ENCODE results near the gene C20orf141. TPM values are rescaled to one million over a fixed set of nuclear protein-coding genes. Genes with fewer than 3 reads are reported as not detected.
"Not testable (repeated sequence)": the region's sequence is repeated elsewhere in the genome, so short reads cannot be mapped to it uniquely, and the experiment has no call there.

C20orf141 gene
- total RNA-seq, 1 experiment from 2014 or later: not detected

- Histone ChIP-seq H3K4me1 (ENCODE audit: low read length) (peaks cover 6% of the 10 kb centered on the region), H2AFZ (ENCODE audit: low read length) (no peak overlapping the region), H3K4me2 (ENCODE audit: low read depth, low read length, poor library complexity, severe bottlenecking) (no peak overlapping the region), H3K79me2 (ENCODE audit: low read length) (no peaks in the 10 kb centered on the region), H3K27ac (ENCODE audit: low read length) (no peak overlapping the region), H4K20me1 (ENCODE audit: insufficient read depth, low read depth, low read length) (no peaks in the 10 kb centered on the region), H3K4me3 (ENCODE audit: low read length) (no peak overlapping the region), H3K36me3 (ENCODE audit: insufficient read depth, low read length) (no peaks in the 10 kb centered on the region), H3K9ac (ENCODE audit: low read length) (no peak overlapping the region), H3K9me2 (replicated peaks; ENCODE audit: insufficient read depth, low read length) (no peaks in the 10 kb centered on the region), H3K27me3 (ENCODE audit: low read length) (no peaks in the 10 kb centered on the region), H3K9me3 (ENCODE audit: low read length) (no peaks in the 10 kb centered on the region)
- DNase-seq: no peak
Observed at GRCh38 chr20:2820896-2821869, 6.4 kb downstream of the C20orf141 start.

DNA sequence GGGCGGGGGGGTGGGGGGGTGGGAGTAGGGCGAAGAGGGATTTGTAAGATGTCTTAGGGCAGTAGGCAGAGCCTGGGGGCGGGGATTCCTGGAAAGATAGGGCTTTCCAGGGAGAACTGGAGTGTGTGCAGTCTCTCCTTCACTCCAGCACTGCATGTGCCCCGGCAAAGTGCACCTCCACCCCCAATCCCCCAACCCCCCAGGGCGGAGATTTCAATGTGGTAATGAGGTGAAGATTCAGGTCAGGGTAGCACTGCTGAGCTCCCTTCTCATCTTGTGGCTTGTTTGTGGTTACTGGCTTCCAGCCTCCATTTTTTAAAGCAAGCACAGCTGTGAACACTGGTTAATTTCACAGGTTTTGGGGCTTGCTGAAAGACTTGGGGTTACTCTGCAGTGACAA lies 7.3 kb downstream of the C20orf141 start:
- no peak overlapping the region for H3K4me3 ChIP-seq (ENCODE audit: low read length)
- H3K4me2 ChIP-seq (ENCODE audit: low read depth, low read length, poor library complexity, severe bottlenecking): no peak overlapping the region
- no peak overlapping the region for H2AFZ ChIP-seq (ENCODE audit: low read length)

GRCh38 chr20:2825761-2826160 lies 11.0 kb downstream of the C20orf141 start:
- no peaks in the 10 kb centered on the region for H3K9me3 ChIP-seq (ENCODE audit: low read length)
- H4K20me1 ChIP-seq (ENCODE audit: insufficient read depth, low read depth, low read length): no peaks in the 10 kb centered on the region
- no peaks in the 10 kb centered on the region for H3K27me3 ChIP-seq (ENCODE audit: low read length)
- H3K9ac ChIP-seq (ENCODE audit: low read length): no peak overlapping the region
- peaks cover 17% of the 10 kb centered on the region for H3K4me1 ChIP-seq (ENCODE audit: low read length)
- no peak overlapping the region for H3K4me2 ChIP-seq (ENCODE audit: low read depth, low read length, poor library complexity, severe bottlenecking)
- H3K4me3 ChIP-seq (ENCODE audit: low read length): no peak overlapping the region
- no peak overlapping the region for H2AFZ ChIP-seq (ENCODE audit: low read length)
- DNase-seq: no peak
- H3K36me3 ChIP-seq (ENCODE audit: insufficient read depth, low read length): no peaks in the 10 kb centered on the region
- H3K27ac ChIP-seq (ENCODE audit: low read length): no peak overlapping the region
- H3K79me2 ChIP-seq (ENCODE audit: low read length): no peaks in the 10 kb centered on the region
- H3K9me2 ChIP-seq (replicated peaks; ENCODE audit: insufficient read depth, low read length): no peaks in the 10 kb centered on the region

More for the DNA sequence above, 7.3 kb downstream of the C20orf141 start:
- Histone ChIP-seq H3K27me3 (ENCODE audit: low read length) (no peaks in the 10 kb centered on the region), H3K9me3 (ENCODE audit: low read length) (no peaks in the 10 kb centered on the region), H3K79me2 (ENCODE audit: low read length) (no peaks in the 10 kb centered on the region), H3K9me2 (replicated peaks; ENCODE audit: insufficient read depth, low read length) (no peaks in the 10 kb centered on the region), H3K4me1 (ENCODE audit: low read length) (peaks cover 15% of the 10 kb centered on the region), H3K36me3 (ENCODE audit: insufficient read depth, low read length) (no peaks in the 10 kb centered on the region), H4K20me1 (ENCODE audit: insufficient read depth, low read depth, low read length) (no peaks in the 10 kb centered on the region), H3K9ac (ENCODE audit: low read length) (no peak overlapping the region), H3K27ac (ENCODE audit: low read length) (no peak overlapping the region)
- DNase-seq: no peak

- no peaks in the 10 kb centered on the region for H3K9me2 ChIP-seq (replicated peaks; ENCODE audit: insufficient read depth, low read length)
- H3K27me3 ChIP-seq (ENCODE audit: low read length): no peaks in the 10 kb centered on the region
- H3K27ac ChIP-seq (ENCODE audit: low read length): no peak overlapping the region
- no peak overlapping the region for H3K4me3 ChIP-seq (ENCODE audit: low read length)
- no peak overlapping the region for H3K9ac ChIP-seq (ENCODE audit: low read length)
- H3K36me3 ChIP-seq (ENCODE audit: insufficient read depth, low read length): no peaks in the 10 kb centered on the region
- no peak overlapping the region for H2AFZ ChIP-seq (ENCODE audit: low read length)
- H3K9me3 ChIP-seq (ENCODE audit: low read length): no peaks in the 10 kb centered on the region
- peak overlapping the region; percentile 51 for H3K4me2 ChIP-seq (ENCODE audit: low read depth, low read length, poor library complexity, severe bottlenecking)
- no peaks in the 10 kb centered on the region for H3K79me2 ChIP-seq (ENCODE audit: low read length)
- H3K4me1 ChIP-seq (ENCODE audit: low read length): peaks cover 17% of the 10 kb centered on the region
- no peaks in the 10 kb centered on the region for H4K20me1 ChIP-seq (ENCODE audit: insufficient read depth, low read depth, low read length)
- peak; percentile 59 for DNase-seq
Observed at GRCh38 chr20:2826655-2827054, 11.9 kb downstream of the C20orf141 start.

GRCh38 chr20:2829376-2829775 lies 14.6 kb downstream of the C20orf141 start:
- Histone ChIP-seq H4K20me1 (ENCODE audit: insufficient read depth, low read depth, low read length) (no peaks in the 10 kb centered on the region), H3K9me2 (replicated peaks; ENCODE audit: insufficient read depth, low read length) (no peaks in the 10 kb centered on the region), H3K27me3 (ENCODE audit: low read length) (no peaks in the 10 kb centered on the region), H3K79me2 (ENCODE audit: low read length) (no peaks in the 10 kb centered on the region), H3K36me3 (ENCODE audit: insufficient read depth, low read length) (no peaks in the 10 kb centered on the region), H3K27ac (ENCODE audit: low read length) (no peak overlapping the region), H3K9ac (ENCODE audit: low read length) (no peak overlapping the region), H3K4me1 (ENCODE audit: low read length) (peaks cover 21% of the 10 kb centered on the region), H3K9me3 (ENCODE audit: low read length) (no peaks in the 10 kb centered on the region), H3K4me3 (ENCODE audit: low read length) (no peak overlapping the region), H3K4me2 (ENCODE audit: low read depth, low read length, poor library complexity, severe bottlenecking) (no peak overlapping the region), H2AFZ (ENCODE audit: low read length) (no peak overlapping the region)
- DNase-seq: no peak

GRCh38 chr20:2831206-2831605 lies 16.4 kb downstream of the C20orf141 start:
- not testable (repeated sequence) for H3K9me2 ChIP-seq (replicated peaks; ENCODE audit: insufficient read depth, low read length); H3K27ac ChIP-seq (ENCODE audit: low read length)

DNA sequence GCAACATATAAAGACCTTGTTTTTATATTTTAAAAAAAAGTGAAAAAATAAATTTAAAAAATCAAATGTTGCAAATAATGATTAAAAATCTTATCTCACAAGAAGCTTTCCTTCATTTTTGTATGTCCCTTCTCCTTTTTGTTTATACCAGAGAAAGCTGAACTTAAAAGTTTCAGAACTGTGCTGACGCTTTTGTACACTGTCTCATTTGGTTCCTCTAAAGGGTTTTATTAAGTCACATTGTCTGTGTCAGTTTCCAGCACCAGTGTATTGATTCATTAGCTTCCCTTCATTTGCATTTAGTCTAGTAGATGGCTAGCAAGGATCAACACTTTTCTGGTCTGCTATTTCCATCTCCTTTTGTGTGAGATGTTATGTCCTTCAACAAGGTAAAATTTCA lies 19.0 kb downstream of the C20orf141 start:
- Histone ChIP-seq H3K79me2 (ENCODE audit: low read length) (no peaks in the 10 kb centered on the region), H2AFZ (ENCODE audit: low read length) (no peak overlapping the region), H3K4me3 (ENCODE audit: low read length) (no peak overlapping the region), H4K20me1 (ENCODE audit: insufficient read depth, low read depth, low read length) (no peaks in the 10 kb centered on the region), H3K27me3 (ENCODE audit: low read length) (no peaks in the 10 kb centered on the region), H3K4me2 (ENCODE audit: low read depth, low read length, poor library complexity, severe bottlenecking) (no peak overlapping the region), H3K4me1 (ENCODE audit: low read length) (peaks cover 21% of the 10 kb centered on the region), H3K9me2 (replicated peaks; ENCODE audit: insufficient read depth, low read length) (no peaks in the 10 kb centered on the region), H3K27ac (ENCODE audit: low read length) (no peak overlapping the region), H3K9me3 (ENCODE audit: low read length) (no peaks in the 10 kb centered on the region), H3K36me3 (ENCODE audit: insufficient read depth, low read length) (no peaks in the 10 kb centered on the region), H3K9ac (ENCODE audit: low read length) (no peak overlapping the region)
- no peak for DNase-seq

More at GRCh38 chr20:2831206-2831605, 16.4 kb downstream of the C20orf141 start:
- H3K9me3 ChIP-seq (ENCODE audit: low read length); H3K4me3 ChIP-seq (ENCODE audit: low read length); H3K36me3 ChIP-seq (ENCODE audit: insufficient read depth, low read length); H3K79me2 ChIP-seq (ENCODE audit: low read length); H3K4me2 ChIP-seq (ENCODE audit: low read depth, low read length, poor library complexity, severe bottlenecking); H4K20me1 ChIP-seq (ENCODE audit: insufficient read depth, low read depth, low read length); H3K9ac ChIP-seq (ENCODE audit: low read length); H3K27me3 ChIP-seq (ENCODE audit: low read length); H2AFZ ChIP-seq (ENCODE audit: low read length); DNase-seq: not testable (repeated sequence)
- H3K4me1 ChIP-seq (ENCODE audit: low read length): peaks cover 15% of the 10 kb centered on the region

DNA sequence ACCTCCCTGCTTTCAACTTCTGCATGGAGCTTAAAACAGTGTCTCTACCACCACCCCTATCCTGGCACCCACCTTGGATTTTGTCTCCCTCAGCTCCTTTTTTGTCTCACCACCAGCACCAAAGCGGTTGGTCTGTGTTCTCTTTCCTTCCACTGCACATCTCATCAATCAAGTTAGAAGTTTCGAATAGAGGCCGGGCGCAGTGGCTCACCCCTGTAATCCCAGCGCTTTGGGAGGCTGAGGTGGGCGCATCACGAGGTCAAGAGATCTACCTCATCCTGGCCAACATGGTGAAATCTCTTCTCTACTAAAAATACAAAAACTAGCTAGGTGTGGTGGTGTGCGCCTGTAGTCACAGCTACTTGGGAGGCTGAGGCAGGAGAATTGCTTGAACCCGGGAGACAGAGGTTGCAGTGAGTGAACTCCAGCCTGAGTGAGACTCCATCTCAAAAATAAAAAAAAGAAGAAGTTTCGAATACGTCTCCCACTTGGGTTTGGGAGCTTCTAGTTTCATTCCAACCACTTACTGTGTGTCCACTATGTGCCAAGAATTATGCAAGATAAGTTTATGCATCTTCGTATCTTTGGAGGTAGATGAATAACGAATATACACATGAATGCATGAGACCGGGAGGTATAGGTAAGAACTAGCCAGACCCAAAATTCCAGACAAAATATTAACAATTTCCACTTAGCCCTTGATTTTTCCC lies 19.8 kb downstream of the C20orf141 start:
- no peaks in the 10 kb centered on the region for H3K79me2 ChIP-seq (ENCODE audit: low read length)
- no peaks in the 10 kb centered on the region for H3K27me3 ChIP-seq (ENCODE audit: low read length)
- no peak overlapping the region for H3K4me3 ChIP-seq (ENCODE audit: low read length)
- H3K27ac ChIP-seq (ENCODE audit: low read length): no peak overlapping the region
- no peak for DNase-seq
- no peaks in the 10 kb centered on the region for H3K9me2 ChIP-seq (replicated peaks; ENCODE audit: insufficient read depth, low read length)
- no peak overlapping the region for H3K9ac ChIP-seq (ENCODE audit: low read length)
- no peaks in the 10 kb centered on the region for H3K36me3 ChIP-seq (ENCODE audit: insufficient read depth, low read length)
- H3K4me1 ChIP-seq (ENCODE audit: low read length): peaks cover 29% of the 10 kb centered on the region
- no peaks in the 10 kb centered on the region for H4K20me1 ChIP-seq (ENCODE audit: insufficient read depth, low read depth, low read length)
- H3K9me3 ChIP-seq (ENCODE audit: low read length): no peaks in the 10 kb centered on the region
- no peak overlapping the region for H2AFZ ChIP-seq (ENCODE audit: low read length)
- no peak overlapping the region for H3K4me2 ChIP-seq (ENCODE audit: low read depth, low read length, poor library complexity, severe bottlenecking)

Measured in Karpas-422 (cell line).